ENCODE data around the gene SARM1. TPM values are rescaled to one million over a fixed set of nuclear protein-coding genes. Genes with fewer than 3 reads are reported as not detected.
A peak's percentile ranks its signal among the peaks of the same experiment; 100 is the strongest.

The SARM1 gene
- total and polyA plus RNA-seq, 2 of the 13 experiments (the other 11 are each of a cell fraction or from before 2014, with no cell fraction given): 0.73 to 0.86 TPM

- TF ChIP-seq GABPB1 (CRISPR knock-in tag; IDR thresholded peaks at IDR 0.05) (0 out of 2 replicates have a peak, but pooled peaks have one; percentile 3), MTERF4 (CRISPR knock-in tag; IDR thresholded peaks at IDR 0.05) (no peak), SPEN (CRISPR knock-in tag; IDR thresholded peaks at IDR 0.05; ENCODE audit: low read depth) (peak; percentile 12; the same call in 1 of the 2 replicates), ADNP (CRISPR knock-in tag; IDR thresholded peaks at IDR 0.05) (no peak), SAP130 (CRISPR knock-in tag; IDR thresholded peaks at IDR 0.05; ENCODE audit: low read depth) (no peak; the same call in 1 of the 2 replicates), ZNF550 (CRISPR knock-in tag; IDR thresholded peaks at IDR 0.05; ENCODE audit: borderline replicate concordance) (no peak), ZNF614 (CRISPR knock-in tag; IDR thresholded peaks at IDR 0.05; ENCODE audit: borderline replicate concordance) (no peak), HMGXB3 (CRISPR knock-in tag; IDR thresholded peaks at IDR 0.05; ENCODE audit: borderline replicate concordance) (no peak)
These were observed 2.4 kb upstream of the SARM1 start (continued) for GRCh38 chr17:28368915-28369683.
